ENCODE results near the gene UTP4.
A peak's percentile ranks its signal among the peaks of the same experiment; 100 is the strongest.
"Not testable (repeated sequence)": the region's sequence is repeated elsewhere in the genome, so short reads cannot be mapped to it uniquely, and the experiment has no call there.

Gene UTP4

DNA sequence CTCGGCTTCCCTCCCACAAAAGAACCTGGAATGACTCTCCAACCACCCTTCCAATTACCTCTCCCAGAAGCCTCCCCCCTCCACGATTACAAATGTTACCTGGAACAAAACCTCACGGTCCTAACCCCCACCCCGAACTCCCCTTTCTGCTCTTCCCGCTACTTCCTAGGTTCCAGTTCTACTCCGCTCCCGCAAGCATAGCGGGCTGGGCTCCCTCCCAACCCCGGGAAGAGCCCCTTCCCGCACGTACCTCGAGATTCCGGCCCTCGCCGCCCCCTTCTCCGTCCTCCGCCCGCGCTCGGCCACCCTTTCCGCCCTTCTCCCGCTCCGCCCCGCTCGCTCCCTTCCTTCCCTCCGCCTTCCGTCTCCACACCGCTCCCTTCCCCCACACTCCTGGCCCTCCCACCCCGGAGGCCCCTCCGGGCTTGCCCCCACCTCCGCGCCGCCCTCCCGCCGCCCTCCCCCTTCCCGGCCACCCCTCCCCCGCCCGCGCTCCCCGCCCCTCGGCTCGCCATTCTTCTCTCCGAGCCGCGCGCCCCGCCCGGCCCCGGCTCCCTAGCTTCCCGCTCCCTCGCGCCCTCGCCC lies 518 bp upstream of the UTP4 start:
- DNase-seq = peak; percentile 86

DNA sequence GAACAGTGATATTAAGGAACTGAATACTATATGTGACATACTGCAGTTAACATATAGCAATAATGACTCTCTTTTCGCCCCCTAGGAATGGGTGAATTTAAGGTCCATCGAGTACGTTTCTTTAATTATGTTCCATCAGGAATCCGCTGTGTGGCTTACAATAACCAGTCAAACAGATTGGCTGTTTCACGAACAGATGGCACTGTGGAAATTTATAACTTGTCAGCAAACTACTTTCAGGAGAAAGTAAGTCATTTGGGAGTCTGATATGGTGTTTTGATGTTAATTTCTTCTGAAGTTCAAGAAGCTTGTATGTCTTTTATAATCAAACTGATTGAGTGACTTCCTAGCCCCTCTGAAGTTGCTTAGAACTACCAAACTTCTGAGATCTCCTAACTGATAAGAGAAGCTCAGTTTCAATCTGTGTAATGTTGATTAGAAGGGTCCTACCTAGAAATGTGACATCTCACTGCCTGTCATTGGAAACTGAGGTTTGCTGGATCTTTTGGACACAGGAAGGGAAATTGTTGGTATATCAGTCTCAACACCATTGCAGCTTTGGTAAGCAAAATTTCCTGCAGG lies 1.0 kb downstream of the UTP4 start:
- no peak for DNase-seq

DNA sequence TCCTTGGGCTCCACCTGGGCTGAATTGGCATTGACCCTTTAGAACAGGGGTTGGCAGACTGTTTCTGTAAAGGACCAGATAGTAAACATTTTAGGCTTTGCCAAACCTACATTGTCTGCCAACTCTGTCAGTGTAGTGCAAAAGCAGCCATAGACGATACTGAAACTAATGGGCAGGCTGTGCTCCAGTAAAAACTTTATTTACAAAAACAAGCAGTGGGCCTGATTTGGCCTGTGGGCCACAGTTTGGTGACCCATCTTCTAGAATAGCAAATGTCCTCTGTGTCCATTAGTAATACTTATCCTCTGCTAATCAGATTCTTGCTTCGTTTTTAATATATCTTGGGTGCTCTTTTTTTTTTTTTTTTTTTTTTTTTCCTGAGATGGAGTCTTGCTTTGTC lies 6.2 kb downstream of the UTP4 start:
- no peak for DNase-seq

DNA sequence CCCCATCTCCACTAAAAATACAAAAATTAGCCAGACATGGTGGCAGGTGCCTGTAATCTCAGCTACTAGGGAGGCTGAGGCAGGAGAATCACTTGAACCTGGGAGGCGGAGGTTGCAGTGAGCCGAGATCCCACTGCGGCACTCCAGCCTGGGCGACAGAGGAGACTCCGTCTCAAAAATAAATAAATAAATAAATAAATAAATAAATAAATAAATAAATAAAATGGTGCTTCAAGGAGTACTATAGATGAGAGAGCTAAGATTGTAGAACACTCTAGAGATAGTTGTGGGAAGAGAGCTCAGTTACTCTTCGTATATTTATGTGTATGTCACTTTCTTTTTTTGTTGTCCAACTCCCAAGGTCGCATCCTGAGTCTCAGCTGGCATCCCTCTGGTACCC lies 7.0 kb downstream of the UTP4 start:
- DNase-seq = not testable (repeated sequence)

DNA sequence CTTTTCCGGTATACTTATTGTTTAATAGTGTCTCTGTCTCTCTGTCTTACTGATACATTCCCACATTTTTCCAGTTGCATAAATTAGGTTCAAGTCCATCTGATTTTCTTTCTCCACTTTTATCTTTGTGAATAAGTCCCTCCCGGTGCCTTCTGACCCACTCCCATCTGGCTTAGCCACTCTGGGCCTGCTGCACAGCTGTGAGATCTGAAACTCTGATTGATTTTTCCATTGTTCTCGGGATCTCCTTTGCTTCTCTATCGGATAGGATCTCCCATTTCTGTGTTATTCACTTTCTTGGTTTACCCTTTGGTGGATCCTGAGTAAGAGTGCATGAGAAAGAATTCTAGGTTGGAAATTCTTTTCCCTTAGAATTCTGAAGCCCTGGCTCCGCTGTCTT lies 8.6 kb downstream of the UTP4 start:
- DNase-seq = no peak

DNA sequence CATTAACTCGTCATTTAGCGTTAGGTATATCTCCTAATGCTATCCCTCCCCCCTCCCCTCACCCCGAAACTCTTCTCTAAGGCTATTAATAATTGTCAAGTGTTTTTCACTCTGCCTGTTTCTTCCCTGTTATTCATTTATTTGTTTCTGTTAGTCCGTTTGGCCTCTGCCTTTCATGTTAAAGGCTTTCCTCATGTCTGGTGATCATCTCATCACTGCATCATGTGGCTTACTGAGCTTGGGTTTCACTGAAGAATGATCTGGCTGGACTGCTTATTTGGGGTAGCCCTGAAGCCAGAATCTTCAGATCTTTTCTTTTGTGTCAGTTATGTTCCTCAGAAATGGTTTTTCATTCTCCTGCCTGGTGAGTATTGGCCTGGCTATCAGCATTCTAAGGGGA lies 9.5 kb downstream of the UTP4 start:
- no peak for DNase-seq

DNA sequence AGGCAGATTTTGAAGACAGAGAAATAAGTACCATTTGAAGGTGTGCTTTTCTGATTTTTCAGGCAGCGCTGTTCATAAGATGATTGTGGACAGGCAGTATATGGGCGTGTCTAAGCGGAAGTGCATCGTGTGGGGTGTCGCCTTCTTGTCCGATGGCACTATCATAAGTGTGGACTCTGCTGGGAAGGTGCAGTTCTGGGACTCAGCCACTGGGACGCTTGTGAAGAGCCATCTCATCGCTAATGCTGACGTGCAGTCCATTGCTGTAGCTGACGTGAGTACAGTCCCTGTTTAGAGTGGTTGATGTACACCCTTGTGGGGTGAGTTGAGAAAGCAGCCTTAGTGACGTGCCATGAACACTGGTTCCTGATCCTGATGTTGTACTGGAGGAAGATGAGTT lies 10.7 kb downstream of the UTP4 start:
- DNase-seq = no peak

DNA sequence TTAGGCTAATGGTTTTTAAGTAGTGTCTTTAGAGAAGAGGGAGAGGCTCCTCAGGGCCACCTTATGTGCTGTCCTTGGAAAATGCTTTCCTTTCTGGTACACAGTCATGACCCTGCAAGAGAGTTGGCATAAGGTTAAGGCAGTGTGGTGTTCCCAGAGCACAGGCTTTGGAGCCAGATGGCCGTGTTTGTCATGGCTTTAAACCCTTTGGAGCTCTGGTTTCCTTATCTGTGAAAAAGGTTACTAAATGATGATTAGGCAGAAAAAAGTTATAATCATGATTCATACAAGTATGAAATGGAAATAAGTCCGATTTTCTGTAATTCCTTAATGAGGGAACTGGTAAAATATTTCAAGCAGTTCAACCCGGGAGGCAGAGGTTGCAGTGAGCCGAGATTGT lies 13.2 kb downstream of the UTP4 start:
- DNase-seq = no peak

DNA sequence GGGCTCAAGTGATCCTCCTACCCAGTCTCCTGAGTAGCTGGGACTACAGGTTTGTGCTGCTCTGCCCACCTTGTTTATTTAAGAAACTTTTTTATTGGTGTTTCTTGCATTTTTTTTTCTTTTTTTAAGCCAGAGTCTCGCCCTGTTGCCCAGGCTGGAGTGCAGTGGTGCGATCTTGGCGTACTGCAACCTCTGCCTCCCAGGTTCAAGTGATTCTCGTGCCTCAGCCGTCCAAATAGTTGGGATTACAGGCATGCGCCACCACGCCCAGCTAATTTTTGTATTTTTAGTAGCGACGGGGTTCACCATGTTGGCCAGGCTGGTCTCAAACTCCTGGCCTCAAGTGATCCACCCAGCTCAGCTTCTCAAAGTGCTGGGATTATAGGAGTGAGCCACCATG lies 17.2 kb downstream of the UTP4 start:
- DNase-seq = not testable (repeated sequence)

DNA sequence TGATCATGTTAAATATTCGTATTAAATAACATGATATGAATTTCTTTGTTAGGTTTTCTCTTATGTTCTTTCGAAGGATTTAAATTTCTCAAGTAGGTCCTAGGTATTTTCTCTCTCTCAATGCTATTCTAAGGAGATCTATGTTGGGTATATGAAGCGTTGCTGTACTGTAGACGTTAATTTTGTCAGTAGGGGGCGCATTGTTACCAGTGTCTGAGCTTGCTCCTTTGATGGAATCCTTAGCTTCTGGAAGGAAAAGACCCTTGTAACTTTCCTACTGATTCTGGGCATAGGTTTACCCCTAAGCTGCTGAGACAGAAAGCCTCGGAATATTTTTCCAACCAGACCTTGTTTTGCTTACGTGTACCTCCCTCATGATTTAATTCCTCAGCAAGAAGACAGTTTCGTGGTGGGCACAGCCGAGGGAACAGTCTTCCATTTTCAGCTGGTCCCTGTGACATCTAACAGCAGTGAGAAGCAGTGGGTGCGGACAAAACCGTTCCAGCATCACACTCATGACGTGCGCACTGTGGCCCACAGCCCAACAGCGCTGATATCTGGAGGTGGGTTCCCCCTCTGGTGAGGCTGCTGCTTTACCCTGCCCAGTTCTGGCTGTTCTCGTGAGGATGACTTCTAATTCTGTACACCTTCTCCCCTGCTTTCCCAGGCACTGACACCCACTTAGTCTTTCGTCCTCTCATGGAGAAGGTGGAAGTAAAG lies 17.9 kb downstream of the UTP4 start:
- DNase-seq = peak; percentile 48

DNA sequence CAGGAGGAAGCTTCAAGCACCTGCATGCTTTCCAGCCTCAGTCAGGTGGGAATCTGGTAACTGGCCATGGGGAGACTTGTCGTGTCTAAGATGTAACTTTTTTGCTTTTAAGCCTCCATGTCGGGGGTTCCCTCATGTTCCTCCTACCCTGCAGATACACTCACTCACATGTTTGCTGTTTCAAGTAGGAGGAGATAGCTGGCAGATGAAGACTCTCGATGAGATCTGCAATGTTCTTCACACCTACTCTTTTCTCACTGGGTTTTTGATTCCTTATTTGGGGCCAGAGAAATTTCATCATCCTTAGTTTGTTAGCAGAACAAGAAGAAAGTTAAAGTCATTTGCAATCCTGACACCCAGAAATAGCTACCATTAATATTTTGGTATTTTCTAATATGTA lies 24.7 kb downstream of the UTP4 start:
- no peak for DNase-seq

DNA sequence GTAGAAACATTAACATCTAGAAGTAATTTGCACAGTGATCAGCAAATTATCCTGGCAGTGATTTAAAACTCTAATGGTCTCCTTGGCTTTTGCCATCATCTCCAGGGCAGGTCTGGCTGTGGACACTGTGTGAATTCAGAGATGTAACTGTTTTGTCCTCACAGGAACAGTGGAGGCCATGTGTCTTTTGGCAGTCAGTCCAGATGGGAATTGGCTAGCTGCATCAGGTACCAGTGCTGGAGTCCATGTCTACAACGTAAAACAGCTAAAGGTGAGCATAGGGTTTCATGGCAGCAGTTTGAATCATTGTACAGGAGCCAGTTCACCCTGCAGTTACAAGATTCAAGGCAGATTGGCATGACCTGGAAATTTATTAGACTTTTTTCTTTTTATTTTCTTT lies 27.7 kb downstream of the UTP4 start:
- no peak for DNase-seq

DNA sequence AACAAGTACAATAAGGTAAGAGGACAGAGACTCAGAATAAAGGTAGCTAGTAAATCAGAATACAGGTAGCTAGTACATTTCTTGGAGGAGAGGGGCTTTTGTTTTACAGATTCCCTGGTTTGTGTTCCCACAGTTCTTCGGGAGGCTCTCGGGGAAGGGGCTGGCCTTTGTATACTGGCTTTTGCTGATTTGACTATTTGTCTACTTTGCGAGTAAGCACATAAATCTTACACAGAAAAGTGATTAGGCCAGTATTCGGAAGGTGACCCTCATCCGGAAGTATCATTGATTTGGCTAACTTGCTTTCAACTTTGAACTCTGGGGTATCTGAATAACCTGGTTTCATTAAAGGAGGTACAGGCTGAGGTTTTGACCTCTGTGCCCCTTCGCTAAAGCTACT lies 33.1 kb downstream of the UTP4 start:
- DNase-seq = no peak

DNA sequence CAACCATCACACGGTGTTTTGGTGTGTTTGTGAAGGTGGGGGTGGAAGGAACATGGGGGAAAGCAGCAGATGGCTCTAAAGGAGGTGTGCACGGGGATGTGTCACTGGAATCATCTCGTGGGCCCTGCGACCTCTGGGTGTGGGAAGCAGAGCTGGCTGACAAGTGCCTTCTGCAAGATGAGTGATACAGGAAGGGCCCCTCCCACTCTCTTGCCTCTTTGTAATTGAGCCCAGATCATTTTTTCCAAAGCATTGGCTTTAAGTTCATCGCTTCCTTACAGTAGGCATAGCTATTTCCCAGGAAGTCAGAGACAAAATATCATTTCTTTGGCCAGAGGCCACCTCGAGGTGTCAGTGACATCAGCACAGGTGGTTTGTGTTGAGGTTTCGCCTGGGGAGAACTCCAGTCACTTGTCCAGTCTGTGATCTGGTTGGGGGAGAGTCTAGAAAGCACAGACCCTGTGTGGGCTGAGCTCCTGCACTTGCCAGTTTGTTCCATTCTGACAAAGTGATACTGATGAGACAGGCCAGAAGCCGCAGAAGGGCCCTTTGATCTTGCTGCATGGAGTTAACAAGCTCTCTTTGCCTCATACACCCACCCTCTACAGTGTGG lies 33.9 kb downstream of the UTP4 start:
- peak; percentile 88 for DNase-seq

DNA sequence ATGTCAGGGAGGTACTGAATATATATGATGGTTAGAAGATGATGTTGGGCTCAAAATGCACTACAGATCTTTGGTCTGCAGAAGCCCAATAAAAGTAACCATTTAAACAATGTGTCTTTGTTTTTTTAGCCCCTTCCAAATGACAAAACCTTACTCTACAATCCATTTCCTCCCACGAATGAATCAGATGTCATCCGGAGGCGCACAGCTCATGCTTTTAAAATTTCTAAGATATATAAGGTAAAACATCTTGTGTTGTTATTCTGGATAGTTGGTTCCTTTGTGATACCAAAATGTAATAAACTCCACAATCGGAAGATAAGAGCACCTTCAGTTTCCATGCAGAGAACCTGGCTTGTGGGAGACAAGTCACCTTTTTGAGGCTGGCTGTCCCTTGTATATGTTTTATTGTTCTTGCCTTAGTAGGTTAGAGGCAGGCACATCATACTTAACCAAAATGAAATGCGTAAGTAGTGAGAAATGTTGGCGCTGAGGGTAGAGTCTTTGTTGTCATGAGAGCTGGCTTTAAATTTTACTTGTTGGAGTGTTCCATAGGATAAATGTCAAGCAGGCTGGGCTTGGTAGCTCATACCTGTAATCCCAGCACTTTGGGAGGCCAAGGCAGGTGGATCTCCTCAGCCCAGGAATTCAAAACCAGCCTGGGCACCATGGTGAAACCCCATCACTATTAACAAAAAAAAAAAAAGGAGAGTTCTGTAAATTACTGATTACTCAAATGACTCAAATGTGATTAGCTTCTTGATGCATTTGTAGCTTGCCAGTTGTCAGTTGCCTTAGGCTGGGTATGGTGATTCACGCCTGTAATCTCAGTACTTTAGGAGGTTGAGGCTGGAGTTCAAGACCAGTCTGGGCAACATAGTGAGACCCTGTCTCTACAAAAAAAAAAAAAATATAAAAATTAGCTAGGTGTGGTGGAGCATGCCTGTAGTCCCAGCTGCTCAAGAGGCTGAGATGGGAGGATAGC lies 34.8 kb downstream of the UTP4 start:
- DNase-seq = peak; percentile 28

DNA sequence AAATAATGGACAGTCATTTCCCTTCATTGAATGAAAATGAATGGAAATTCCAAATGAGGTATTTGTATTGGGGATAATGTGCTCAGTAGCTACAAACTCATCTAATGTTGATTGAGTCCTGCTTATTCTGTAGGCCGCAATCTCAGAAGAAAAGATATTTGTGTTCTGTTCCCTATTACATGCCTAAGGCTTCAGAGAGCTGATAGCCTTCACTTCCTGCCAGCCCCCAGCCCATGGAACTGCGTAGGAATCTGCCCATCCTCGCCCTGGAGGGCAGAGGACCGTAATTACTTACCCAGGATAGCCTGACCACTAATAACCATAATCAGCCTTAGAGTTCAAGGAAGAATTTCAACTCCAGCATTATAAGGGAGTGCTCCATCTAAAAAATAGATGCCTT lies 36.6 kb downstream of the UTP4 start:
- DNase-seq = no peak

DNA sequence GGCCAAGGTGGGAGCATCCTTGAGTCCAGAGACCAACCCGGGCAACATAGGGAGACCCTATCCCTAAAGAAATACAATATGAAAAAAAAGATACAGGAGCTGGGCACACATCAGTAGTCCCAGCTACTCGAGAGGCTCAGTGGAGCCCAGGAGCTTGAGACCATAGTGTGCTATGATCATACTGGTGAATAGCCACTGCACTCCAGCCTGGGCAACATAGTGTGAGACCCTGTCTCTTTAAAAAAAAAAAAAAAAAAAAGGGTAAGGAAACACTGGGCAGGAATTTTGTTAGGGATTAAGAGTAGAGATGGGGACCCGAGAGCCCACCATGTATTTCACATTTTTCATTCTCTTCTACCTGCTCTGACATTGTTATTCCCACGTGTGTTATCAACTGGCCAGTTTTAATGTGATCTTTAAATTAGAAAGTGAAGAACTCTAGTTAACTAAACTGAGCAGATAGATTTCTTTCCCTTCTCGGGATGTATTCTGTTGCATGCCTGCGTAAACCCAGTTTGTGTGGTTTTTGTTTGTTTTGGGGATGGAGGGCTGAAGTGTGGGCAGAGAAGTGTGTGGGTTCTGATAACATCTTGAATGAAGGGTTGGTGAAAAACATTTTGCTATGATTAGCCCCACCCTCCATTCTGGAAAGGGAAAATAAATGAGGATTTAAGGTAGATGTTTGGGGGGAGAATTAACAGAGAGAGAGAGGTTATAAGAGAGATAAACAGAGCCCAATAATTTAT lies 37.3 kb downstream of the UTP4 start:
- DNase-seq = no peak

DNA sequence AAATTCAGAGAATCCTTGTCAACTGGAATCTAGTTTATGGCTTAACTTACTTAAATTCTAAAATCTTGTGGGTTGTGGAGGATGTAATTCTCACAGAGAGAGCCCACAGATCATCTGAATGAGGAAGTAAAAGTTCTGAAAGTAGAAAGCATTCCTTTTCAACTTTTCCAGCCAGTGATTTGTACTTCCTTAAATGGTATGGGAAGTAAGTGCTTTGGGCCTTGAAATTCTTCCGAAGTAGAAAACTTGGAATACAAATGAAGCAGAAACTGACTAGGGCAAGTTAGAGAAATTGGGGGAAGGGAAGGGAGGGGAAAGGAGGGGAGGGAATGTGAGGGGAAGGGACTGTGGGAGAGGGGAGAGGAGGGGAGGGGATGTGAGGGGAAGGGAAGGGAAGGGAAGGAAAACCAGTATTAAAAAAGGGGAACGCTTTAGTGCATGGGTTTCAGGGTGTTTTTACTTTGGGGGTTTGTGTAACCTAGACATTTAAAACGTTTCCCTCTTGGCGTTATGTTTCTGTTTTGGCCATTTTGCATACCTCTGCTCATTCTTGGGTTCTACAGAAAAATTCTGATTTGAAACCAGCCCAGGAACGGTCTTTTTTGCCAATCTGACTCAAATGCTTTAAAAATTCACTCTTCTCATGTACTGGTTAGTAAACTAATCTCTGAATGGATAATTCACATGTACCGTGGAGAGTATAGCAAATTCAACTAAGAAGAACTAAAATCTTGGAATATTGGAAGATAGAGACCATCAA lies 39.1 kb downstream of the UTP4 start:
- no peak for DNase-seq

DNA sequence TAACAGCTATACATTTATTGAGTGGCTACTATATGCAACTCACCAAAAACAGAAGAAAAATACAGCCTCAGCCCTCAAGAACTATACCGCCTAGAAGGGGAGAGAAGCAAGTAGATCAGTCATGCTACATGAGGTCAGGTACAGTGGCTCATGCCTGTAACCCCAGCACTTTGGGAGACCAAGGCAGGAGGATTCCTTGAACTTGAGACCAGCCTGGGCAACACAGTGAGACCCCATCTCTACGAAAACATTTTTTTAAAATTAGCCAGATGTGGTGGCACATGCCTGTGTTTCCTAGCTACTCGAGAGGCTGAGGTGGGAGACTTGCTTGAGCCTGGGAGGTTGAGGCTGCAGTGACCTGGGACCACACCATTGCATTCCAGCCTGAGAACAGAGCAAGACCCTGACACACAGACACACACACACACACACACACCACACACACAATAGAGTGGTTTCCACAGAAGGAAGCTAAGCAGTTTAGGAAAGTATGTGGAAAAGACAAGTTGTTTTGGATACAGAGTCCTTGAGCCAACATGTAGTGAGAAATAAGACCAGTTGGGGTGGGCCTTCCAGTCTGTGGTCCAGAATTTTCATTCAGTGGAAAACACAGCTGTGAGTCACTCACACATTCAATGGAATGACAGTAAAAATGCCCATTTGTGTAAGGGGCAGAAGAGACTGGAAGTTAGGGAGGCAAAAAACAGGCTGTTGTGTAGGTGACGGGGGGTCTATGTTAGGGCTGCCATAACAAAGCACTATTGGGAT lies 43.8 kb downstream of the UTP4 start:
- DNase-seq = no peak

DNA sequence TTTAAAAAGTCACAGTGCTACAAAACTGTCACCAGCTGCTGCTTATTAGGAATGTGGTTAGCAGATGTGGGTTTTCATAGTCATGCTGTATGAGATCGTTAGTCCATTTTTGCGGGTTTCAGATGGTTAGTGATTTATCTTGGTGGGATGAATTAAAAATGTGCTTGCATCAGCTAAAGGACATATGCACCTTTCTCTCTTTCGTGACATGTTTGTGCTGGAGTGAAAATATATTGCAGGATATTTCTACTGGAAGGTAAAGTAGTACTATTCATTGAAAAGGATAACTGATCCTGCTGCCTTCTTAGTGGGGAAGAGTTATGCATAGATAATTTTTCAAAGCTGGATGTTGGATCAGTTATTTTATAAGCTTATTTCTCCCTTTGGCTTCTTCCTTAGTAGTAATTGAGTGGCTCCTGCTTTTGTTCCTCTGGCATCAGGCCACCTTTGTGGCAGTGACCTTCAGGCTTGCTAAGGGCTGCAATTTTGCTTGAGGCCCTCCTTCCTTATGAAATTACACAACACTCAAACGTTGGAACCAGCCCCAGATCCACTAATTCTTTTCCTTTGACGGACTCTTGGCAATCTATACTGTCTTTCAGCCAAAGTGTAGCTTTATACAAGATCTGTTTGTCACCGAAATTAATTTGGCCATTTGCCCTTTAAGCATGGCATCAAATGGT lies 47.0 kb downstream of the UTP4 start:
- no peak for DNase-seq
